NCI-H128 (cell line): ENCODE results near the gene SEMA3D.
"Not testable (repeated sequence)": the region's sequence is repeated elsewhere in the genome, so short reads cannot be mapped to it uniquely, and the experiment has no call there.

Experiments used
- DNase-seq: peaks from one replicate; lab custom pipeline; 2025; ENCODE audit not compliant: unreplicated experiment; lab: John Stamatoyannopoulos, UW

SEMA3D gene

GRCh38 chr7:85000735-85001350 lies 186.0 kb downstream of the SEMA3D start:
- peak; percentile 68 for DNase-seq

GRCh38 chr7:84999450-84999849 lies 187.4 kb downstream of the SEMA3D start:
- no peak for DNase-seq

- no peak for DNase-seq
Measured at GRCh38 chr7:84998665-84999064, 188.2 kb downstream of the SEMA3D start.

GRCh38 chr7:84997626-84998025 lies 189.2 kb downstream of the SEMA3D start:
- no peak for DNase-seq

GRCh38 chr7:84992954-84993353 lies 193.9 kb downstream of the SEMA3D start:
- not testable (repeated sequence) for DNase-seq

- no peak for DNase-seq
Measured at GRCh38 chr7:84985073-84985784, 201.6 kb downstream of the SEMA3D start.

GRCh38 chr7:84982199-84982598 lies 204.7 kb downstream of the SEMA3D start:
- no peak for DNase-seq

GRCh38 chr7:84981055-84981976 lies 205.5 kb downstream of the SEMA3D start:
- no peak for DNase-seq

GRCh38 chr7:84975586-84976185 lies 211.2 kb downstream of the SEMA3D start:
- no peak for DNase-seq

GRCh38 chr7:84971360-84971759 lies 215.5 kb downstream of the SEMA3D start:
- no peak for DNase-seq

- DNase-seq: no peak
Measured at GRCh38 chr7:84970670-84971069, 216.2 kb downstream of the SEMA3D start.

GRCh38 chr7:84953234-84953633 lies 233.6 kb downstream of the SEMA3D start:
- no peak for DNase-seq

GRCh38 chr7:84950836-84951235 lies 236.0 kb downstream of the SEMA3D start:
- no peak for DNase-seq

GRCh38 chr7:84949501-84949900 lies 237.4 kb downstream of the SEMA3D start:
- no peak for DNase-seq

GRCh38 chr7:84949067-84949466 lies 237.8 kb downstream of the SEMA3D start:
- no peak for DNase-seq

- no peak for DNase-seq
Measured at GRCh38 chr7:84948634-84949033, 238.2 kb downstream of the SEMA3D start.

GRCh38 chr7:84946549-84946948 lies 240.3 kb downstream of the SEMA3D start:
- no peak for DNase-seq
